ELF-1 (cell line): ENCODE measurements around the gene SALL4.
"Not testable (repeated sequence)": the region's sequence is repeated elsewhere in the genome, so short reads cannot be mapped to it uniquely, and the experiment has no call there.

Experiments used
- DNase-seq: peaks from one replicate; pipeline ENCODE4 v3.0.0-alpha.2; 2016; ENCODE audit warnings: low read depth, low spot score

SALL4 gene

GRCh38 chr20:51801823-51802123, 548 bp downstream of the SALL4 start:
- no peak for DNase-seq

GRCh38 chr20:51801122-51801822, 1.0 kb downstream of the SALL4 start:
- peak; percentile 75 for DNase-seq

- peak; percentile 68 for DNase-seq
These were observed 1.5 kb downstream of the SALL4 start for GRCh38 chr20:51800872-51801121.

DNA sequence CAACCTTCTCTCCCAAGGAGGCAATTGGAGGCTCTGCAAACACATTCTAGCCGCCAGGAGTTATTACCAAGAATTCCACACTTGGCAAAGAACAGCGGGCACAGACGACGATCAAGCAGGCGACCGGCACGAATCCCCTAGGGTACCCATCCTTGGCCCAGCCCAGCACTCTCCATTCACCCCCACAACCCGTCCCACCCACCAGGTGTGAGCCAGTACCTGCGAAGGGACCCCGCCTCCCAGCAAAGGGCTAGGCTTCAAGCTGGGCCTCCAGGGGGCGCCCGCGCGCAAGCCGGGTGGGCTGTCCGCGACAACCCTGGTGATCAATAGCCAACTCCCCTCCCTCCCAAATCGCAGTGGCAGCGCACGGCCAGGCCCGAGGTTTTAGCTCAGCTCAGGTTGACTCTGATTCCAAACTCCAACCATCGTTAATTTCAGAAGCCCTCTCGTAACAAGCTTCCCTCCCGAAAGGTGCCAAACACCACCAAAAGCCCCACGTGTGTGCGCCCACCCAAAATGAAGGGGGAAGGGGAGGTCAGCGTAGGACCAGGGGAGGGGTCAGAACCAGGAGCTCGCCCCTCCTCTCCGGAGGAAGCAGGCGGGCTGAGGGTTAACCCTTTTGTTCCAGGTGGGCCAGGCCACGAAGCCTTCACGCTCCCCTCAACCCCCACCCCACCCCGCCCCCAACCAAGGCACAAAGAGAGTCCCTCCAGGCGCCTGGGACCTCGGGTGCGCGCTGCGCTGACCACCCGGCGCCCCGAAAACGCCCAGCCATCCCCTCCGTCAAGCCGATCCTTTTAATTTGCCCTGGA, 2.1 kb downstream of the SALL4 start:
- DNase-seq, result peak; percentile 95

- DNase-seq, result peak; percentile 15
These were observed 2.9 kb downstream of the SALL4 start for GRCh38 chr20:51799401-51799860.

- peak; percentile 68 for DNase-seq
These were observed 4.8 kb downstream of the SALL4 start for GRCh38 chr20:51797357-51798025.

GRCh38 chr20:51796340-51796739, 6.0 kb downstream of the SALL4 start:
- DNase-seq, result no peak

DNA sequence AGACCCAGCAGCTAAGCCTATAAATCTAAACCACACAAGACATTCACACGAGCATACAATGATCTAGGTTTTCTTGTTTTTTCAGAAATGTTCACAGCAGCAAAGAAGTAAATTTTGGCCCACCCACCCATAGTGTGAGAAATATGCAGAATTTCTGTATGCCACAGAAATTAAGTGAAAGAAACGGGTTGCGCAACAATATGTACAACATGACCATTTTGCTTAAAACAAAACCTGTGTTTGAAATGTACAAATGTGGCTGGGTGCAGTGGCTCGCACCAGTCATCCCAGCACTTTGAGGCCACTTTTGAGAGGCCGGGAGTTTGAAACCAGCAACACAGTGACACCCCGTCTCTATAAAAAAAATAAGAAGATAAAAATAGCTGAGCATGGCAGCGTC, 9.4 kb downstream of the SALL4 start:
- no peak for DNase-seq

DNA sequence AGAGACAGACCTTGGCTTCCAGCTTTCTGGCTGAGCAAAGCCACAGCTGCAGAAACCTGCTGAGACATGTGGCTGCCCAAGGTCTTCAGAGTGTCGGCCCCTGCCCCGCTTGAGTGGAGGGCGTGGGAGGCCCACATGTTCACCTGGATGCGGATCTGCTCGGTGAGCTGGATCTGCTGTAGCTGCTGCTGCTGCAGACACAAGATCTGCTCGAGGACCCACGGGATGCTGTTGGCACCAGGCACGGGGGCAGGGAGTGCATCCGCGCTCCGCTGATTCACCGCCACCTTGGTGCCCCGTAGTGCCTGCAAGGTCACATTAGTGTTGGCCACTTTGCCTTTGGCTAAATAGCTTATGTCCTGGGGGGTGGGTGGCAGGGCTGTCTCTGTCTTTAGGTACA, 10.7 kb downstream of the SALL4 start:
- no peak for DNase-seq

GRCh38 chr20:51790256-51790655, 12.1 kb downstream of the SALL4 start:
- DNase-seq, result no peak

- DNase-seq, result no peak
These were observed 12.9 kb downstream of the SALL4 start for GRCh38 chr20:51789434-51789833.

- no peak for DNase-seq
These were observed 13.5 kb downstream of the SALL4 start for GRCh38 chr20:51788822-51789221.

DNA sequence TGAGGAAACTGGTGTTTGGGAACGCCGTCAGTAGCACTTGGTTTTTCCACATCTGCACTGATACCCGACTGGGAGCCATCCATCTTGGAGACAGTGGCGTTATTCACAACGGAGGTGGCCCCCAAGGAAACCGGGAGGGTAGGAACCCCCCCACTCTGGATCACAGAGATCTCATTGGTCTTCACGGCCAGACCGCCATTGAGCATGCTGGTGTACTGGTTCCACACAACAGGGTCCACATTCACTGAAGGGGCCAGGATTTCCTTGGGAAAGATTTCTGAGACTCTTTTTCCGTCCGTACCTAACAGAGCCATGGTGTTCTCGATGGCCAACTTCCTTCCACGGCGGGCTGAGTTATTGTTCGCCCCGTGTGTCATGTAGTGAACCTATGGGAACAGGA, 18.0 kb downstream of the SALL4 start:
- DNase-seq, result no peak

- not testable (repeated sequence) for DNase-seq
These were observed 24.0 kb downstream of the SALL4 start for GRCh38 chr20:51778229-51778759.

- no peak for DNase-seq
These were observed 27.1 kb downstream of the SALL4 start for GRCh38 chr20:51775241-51775640.

DNA sequence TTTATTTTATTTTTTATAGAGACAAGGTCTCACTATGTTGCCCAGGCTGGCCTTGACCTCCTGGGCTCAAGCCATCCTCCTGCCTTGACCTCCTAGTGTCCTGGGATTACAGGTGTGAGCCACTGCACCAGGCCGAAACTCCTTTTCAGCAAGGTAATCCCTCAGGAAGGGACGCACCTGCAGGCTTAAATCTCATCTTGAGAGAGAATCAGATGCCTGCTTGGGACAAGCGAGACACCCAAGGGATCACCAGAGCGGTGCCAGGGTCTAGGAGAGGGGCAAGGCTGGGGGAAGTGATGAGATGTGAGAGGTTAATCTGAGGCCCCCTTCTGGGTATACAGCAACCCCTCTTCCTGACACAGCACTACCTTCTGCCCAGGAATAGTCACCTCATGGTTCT, 30.1 kb downstream of the SALL4 start:
- no peak for DNase-seq

GRCh38 chr20:51769976-51770615, 32.2 kb downstream of the SALL4 start:
- no peak for DNase-seq

- no peak for DNase-seq
These were observed 33.4 kb downstream of the SALL4 start for GRCh38 chr20:51768759-51769517.

GRCh38 chr20:51767867-51768758, 34.2 kb downstream of the SALL4 start, which contains the start of gene ATP9A:
TSS of gene ATP9A (minus strand) at chr20:51768390. CDS start at chr20:51768369, 21 bp downstream.
- DNase-seq, result peak; percentile 21
